Uterus (tissue), 2 donors: Measurements from ENCODE around the gene ADCY5.

ENCODE experiments used
- POLR2A ChIP-seq, 2 donors: fragments of 450-650 bp; IDR thresholded peaks; one replicate each; pipeline ENCODE4 v1.6.1; 2016; ENCODE audit warnings: antibody characterized with exemption in 2 of 2, mild to moderate bottlenecking in 1 of 2, moderate library complexity in 1 of 2
- TF ChIP-seq, protein P1 (sequence below), 4 experiments: fragments of 200-600 bp in 2 of 4; fragments of 450-650 bp in 2 of 4; sonication (generic) in 2 of 4; IDR thresholded peaks; one replicate each; pipeline ENCODE4 v1.5.1; 2016 to 2019; ENCODE audit warnings: antibody characterized with exemption in 4 of 4, mild to moderate bottlenecking in 2 of 4, moderate library complexity in 1 of 4

DNA sequence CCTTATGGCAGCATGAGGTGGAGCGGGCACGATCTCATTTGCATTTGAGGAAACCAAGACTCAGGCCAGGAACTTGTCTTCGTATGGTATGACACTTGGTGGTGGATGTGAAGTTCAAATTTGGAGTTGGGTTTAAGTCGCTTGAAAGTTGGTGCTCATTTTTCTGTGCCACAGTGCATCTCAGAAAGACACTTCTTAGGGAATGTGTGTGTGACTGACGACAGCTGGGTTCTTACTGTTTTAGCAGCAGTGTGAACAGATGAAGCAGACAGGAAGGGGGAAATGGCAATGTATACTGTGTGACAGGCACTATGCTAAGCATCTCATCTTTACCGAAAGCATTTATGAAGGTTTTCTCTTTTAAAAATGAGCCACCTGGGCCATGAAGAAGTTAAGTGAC, 171.8 kb downstream of the ADCY5 start:
- TF ChIP-seq, protein P1, sequence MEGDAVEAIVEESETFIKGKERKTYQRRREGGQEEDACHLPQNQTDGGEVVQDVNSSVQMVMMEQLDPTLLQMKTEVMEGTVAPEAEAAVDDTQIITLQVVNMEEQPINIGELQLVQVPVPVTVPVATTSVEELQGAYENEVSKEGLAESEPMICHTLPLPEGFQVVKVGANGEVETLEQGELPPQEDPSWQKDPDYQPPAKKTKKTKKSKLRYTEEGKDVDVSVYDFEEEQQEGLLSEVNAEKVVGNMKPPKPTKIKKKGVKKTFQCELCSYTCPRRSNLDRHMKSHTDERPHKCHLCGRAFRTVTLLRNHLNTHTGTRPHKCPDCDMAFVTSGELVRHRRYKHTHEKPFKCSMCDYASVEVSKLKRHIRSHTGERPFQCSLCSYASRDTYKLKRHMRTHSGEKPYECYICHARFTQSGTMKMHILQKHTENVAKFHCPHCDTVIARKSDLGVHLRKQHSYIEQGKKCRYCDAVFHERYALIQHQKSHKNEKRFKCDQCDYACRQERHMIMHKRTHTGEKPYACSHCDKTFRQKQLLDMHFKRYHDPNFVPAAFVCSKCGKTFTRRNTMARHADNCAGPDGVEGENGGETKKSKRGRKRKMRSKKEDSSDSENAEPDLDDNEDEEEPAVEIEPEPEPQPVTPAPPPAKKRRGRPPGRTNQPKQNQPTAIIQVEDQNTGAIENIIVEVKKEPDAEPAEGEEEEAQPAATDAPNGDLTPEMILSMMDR (IDR thresholded peaks at IDR 0.05), result no peak
- TF ChIP-seq POLR2A (IDR thresholded peaks at IDR 0.05), result no peak
